GM21447 (cell line): ENCODE data around the gene APOBEC3C.
"Not testable (repeated sequence)": the region's sequence is repeated elsewhere in the genome, so short reads cannot be mapped to it uniquely, and the experiment has no call there.

Source experiments
- ATAC-seq: cut with Tn5 transposase; IDR thresholded peaks from one replicate; pipeline ENCODE4 v1.9.1; 2021; ENCODE audit not compliant: unreplicated experiment

APOBEC3C gene

DNA sequence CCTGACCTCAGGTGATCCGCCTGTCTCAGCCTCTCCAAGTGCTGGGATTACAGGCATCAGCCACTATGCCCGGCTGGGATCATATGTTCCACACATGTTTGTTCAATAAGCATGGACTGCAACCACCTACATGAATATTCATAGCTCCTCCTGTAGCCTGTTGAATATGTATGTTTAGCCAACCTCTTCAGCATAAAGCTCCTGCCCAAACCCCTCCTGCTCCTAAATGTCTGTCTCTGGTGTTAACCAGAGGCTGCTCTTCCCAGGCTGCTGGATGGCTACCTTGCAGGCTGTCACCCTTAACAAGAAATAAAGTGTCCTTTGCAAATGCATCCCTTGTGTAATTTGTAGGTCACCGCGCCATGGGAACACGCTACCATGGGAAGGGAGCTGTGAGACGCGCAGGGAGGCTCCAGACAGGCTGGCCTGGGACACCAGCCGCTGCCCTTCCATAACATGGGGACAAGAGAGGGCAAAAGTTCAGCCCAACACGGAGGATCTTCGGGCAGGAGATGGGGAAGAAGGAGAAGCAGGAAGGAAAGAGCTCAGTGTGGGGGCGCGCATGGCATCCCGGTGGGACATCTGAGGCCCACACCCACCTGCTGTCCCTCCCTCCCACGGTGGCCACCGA lies 6.1 kb downstream of the APOBEC3C start:
- ATAC-seq, result not testable (repeated sequence)

DNA sequence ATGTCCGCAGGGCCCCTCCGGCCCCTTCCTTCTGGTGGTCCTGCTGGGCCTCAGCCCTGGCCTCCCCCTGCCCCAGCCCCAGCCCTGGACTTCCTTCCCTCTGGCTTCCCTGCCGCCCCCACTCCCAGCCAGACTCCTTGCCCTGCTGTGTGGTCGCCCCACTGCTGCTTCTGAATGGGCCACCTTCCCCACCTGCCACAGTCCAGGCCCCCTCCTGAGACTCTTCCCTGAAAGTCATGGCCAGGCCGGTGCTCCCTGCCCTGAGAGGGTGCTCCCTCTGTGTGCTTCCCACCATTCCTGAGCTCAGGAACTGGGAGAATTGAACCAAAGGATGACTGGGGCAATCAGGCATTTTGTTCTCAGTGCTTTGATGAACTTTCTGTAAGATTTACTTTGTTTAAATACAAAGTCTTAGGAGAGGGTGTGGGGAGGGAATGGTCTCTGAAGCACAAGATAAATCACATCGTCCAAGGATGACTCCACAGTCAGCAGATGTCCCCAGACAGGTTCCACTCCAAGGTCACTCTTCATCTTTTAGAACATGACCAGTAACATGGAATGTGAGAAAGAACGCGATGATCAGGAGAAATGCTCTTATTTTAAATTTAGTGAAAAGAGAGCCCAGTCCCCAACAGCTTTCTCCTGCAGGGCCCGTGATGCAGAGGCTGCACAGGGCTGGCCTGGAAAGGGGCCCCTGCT lies 7.6 kb downstream of the APOBEC3C start:
- no peak for ATAC-seq

DNA sequence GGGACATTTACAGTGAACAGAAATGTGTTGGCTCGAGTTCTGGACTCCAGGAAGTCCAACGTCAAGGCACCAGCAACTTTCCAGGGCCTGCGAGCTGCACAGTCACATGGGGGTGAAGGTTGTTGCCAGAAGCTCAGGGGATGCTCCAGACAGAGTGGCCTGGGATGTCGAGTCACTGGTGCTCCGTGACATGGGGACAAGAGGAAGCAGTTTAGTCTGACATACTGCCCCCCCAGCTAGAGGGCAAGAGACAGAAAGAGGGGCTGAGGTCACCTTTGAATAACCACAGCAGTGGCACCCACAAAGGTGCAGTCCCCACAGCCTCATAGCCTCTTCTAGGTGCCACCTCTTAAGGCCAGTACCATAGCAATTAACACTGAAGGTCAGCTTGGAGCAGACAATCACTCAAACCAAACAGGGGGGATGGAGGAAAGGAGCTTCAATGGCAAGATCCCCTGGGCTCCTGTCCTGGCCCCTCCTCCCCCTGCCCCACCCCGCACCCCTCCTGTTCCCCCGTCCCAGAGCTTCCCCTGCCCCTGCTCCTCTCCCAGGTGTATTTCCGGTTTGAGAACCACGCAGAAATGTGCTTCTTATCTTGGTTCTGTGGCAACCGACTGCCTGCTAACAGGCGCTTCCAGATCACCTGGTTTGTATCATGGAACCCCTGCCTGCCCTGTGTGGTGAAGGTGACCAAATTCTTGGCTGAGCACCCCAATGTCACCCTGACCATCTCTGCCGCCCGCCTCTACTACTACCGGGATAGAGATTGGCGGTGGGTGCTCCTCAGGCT lies 10.7 kb downstream of the APOBEC3C start:
- no peak for ATAC-seq

DNA sequence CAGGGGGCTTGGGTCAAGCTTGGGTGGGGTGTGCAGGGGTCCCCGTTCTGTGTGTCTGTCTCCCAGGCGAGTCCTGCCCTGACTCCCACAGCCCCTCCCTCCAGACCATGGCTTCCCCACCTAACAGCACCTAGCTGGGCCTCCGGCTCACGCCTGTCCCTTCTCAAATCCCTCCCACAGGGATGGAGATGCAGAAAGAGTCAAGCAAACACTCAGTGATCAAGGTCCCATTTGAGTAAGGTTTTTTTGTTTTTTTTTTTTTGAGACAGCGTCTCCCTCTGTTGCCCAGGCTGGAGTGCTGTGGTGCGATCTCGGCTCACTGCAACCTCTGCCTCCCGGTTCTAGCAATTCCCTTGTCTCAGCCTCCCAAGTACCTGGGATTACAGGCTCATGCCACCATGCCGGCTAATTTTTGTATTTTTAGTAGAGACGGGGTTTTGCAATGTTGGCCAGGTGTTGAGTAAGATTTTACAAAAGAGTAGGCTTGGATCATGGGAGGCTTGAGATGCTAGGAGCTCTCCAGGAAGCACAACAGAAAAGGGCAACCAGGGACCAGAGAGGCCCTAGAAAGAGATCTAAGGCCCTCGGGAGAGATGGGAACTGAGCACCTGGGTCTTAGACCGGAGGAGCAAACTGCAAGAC lies 12.6 kb downstream of the APOBEC3C start:
- ATAC-seq, result no peak

DNA sequence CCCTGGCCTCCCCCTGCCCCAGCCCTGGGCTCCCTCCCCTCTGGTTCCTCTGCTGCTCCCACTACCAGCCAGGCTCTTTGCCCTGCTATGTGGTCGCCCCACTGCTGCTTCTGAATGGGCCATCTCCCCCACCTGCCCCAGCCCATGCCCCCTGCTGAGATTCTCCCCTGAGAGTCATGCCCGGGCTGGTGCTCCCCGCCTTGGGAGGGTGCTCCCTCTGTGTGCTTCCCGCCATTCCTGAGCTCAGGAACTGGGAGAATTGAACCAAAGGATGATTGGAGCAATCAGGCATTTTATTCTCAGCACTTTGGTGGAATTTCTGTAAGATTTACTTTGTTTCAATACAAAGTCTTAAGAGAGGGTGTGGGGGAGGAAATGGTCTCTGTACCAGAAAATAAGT lies 13.7 kb downstream of the APOBEC3C start:
- no peak for ATAC-seq

DNA sequence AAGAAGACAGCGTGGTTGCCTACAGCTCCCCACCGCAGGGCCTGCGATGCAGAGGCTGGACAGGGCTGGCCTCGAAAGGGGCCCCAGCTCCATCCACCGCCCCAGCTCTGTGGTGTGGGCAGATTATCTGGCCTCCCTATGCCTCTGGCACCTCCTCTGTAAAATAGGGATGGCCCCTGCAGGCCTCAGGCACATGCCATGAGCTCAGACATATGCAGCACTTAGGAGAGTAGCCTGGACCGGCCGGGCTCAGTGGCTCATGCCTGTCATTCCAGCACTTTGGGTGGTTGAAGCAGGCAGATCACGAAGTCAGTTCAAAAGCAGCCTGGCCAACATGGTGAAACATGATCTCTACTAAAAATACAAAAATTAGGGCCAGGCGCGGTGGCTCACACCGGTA lies 14.2 kb downstream of the APOBEC3C start:
- no peak for ATAC-seq

DNA sequence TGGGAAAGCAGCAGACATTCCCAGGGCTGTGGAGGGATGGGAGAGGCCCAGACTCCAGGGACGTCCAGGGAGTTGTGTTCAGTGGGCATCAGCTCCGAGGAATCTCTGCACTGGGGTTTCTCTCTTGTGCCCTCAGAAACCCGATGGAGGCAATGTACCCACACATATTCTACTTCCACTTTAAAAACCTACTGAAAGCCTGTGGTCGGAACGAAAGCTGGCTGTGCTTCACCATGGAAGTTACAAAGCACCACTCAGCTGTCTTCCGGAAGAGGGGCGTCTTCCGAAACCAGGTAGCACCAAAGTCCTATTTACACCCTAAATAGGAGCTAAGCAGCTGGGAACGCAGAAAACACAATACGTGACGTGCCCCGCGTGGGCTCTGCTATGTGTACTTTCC lies 15.2 kb downstream of the APOBEC3C start:
- no peak for ATAC-seq

DNA sequence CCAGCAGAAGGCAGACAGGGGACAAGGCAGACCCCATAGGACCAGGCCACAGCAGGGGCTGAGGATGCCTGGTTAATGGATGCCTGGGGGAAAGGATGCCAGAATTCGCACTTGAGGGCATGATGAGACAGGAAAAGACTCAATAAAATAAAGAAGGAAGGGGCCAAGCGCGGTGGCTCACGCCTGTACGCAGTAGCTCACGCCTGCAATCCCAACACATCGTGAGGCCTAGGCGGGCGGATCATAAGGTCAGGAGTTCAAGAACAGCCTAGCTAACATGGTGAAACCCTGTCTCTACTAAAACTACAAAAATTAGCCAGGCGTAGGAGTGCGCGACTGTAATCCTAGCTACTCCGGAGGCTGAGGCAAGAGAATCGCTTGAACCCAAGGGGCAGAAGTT lies 16.6 kb downstream of the APOBEC3C start:
- ATAC-seq, result no peak

DNA sequence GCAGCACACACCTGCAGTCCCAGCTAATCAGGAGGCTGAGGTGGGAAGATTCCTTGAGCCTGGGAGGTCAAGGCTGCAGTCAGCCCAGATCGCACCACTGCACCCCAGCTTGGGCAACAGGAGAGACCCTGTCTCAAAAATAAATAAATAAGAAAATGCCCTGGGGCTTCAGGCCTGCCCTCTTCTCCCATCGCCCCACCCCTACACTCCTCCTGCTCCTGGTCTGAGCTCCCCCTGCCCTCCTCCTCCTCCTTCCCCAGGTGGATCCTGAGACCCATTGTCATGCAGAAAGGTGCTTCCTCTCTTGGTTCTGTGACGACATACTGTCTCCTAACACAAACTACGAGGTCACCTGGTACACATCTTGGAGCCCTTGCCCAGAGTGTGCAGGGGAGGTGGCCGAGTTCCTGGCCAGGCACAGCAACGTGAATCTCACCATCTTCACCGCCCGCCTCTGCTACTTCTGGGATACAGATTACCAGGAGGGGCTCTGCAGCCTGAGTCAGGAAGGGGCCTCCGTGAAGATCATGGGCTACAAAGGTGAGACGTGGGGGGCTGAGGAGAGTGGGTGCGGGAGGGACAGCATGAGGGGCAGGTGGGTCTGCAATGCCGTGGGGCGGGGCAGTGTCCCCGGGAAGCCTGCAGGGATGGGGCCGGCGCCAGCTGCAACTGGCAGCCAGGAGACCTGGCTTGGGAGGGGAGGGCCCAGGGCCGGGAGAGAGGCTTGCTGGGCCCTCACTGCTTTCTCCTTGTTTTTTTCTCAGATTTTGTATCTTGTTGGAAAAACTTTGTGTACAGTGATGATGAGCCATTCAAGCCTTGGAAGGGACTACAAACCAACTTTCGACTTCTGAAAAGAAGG lies 17.6 kb downstream of the APOBEC3C start:
- not testable (repeated sequence) for ATAC-seq

DNA sequence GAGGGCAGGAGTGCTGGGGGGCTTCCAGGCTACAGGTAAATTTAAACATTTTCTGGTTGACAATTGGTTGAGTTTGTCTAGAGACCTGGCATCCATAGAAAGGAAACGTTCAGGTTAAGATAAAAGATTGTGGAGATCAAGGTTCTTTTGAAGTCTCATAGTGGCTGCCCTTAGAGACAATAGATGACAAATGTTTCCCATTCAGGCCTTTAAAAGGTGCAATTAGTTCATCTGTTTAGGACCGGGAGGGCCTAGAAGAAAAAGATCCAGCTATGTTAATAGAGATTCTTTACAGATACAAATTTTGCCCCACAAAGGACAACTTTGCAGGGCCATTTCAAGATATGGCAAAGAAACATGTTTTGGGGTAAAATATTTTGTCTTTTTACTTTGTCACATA lies 23.0 kb downstream of the APOBEC3C start:
- not testable (repeated sequence) for ATAC-seq

DNA sequence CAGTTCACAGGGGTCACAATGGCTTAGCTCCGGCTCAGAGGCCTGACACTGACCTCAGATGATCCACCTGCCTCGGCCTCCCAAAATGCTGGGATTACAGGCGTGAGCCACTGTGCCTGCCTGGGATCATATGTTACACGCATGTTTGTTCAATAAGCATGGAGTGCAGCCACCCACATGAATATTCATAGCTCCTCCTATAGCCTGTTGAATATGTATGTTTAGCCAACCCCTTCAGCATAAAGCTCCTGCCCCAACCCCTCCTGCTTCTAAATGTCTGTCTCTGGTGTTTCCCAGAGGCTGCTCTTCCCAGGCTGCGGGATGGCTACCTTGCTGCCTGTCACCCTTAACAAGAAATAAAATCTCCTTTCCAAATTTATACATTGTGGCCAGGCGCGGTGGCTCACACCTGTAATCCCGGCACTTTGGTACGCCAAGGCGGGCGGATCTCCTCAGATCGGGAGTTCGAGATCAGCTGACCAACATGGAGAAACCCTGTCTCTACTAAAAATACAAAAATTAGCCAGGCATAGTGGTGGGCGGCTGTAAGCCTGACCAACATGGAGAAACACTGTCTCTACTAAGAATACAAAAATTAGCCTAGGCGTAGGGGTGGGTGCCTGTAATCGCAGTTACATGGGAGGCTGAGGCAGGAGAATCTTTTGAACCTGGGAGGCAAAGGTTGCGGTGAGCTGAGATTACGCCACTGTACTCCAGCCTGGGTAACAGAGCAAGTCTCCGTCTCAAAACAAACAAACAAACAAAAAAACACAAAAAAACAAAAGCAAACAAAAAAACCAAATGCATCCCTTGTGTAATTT lies 25.5 kb downstream of the APOBEC3C start:
- no peak for ATAC-seq

DNA sequence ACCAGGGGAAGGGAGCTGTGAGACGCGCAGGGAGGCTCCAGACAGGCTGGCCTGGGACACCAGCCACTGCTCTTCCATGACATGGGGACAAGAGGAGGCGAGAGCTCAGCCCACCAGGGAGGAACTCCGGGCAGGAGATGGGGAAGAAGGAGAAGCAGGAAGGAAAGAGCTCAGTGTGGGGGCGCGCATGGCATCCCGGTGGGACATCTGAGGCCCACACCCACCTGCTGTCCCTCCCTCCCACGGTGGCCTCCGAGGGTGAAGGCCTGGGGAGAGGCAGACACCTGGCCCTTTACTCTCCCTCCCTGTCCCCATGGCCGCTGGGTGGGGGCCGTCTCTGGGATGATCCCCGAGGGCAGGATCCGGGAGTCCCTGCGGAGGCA lies 26.1 kb downstream of the APOBEC3C start:
- peak; percentile 15 for ATAC-seq

DNA sequence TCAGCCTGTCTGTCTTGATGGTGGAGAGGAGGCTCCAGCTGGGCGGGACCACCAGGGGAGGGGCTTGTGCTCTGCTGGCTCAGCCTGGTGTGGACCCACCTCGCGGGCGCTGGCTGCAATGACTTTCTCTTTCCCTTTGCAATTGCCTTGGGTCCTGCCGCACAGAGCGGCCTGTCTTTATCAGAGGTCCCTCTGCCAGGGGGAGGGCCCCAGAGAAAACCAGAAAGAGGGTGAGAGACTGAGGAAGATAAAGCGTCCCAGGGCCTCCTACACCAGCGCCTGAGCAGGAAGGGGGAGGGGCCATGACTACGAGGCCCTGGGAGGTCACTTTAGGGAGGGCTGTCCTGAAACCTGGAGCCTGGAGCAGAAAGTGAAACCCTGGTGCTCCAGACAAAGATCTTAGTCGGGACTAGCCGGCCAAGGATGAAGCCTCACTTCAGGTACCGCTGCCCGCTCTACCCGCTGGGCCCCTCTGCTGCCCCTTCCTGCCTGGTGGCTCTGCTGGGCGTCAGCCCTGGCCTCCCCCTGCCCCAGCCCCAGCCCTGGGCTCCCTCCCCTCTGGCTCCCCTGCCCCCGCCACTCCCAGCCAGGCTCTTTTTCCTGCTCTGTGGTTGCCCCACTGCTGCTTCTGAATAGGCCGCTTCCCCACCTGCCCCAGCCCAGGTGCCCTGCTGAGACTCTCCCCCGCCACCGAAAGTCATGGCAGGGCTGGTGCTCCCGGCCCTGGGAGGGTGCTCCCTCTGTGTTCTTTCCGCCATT lies 26.7 kb downstream of the APOBEC3C start, which contains the start of gene APOBEC3F:
Gene APOBEC3F (plus strand): TSS at position 327 of the 759 bp plus-strand sequence. CDS start 97 bp downstream, at position 424.
- ATAC-seq, result peak; percentile 81

DNA sequence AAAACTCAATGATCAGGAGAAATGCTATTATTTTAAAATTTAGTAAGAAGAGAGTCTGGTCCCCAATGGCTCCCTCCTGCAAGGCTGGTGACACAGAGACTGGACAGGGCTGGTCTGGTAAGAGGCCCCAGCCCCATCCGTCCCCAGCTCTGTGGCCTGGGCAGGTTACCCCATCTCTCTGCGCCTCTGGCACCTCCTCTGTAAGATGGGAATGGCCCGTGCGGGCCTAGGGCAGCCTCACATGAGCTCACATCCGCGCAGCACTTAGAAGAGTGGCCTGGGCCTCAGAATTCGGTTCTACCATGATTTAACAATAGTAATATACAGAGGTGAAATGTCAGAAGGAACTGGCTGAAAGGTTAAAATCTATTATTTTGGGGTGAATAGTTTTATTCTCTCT lies 27.9 kb downstream of the APOBEC3C start:
- ATAC-seq, result no peak

DNA sequence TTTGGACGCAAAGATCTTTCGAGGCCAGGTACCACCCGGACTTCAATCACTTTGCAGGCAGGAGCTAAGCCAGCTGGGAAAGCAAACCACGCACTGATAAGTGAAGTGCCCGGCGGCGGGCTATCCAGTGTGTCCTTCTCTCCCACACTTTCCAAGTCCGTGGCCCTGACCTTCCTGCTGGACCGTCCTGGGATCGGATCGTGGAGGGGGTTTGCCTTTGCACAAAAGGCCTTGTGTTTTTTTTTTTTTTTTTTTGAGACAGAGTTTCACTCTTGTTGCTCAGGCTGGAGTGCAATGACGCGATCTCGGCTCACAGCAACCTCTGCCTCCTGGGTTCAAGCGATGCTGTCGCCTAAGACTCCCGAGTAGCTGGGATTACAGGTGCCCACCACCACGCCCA lies 29.0 kb downstream of the APOBEC3C start:
- ATAC-seq, result not testable (repeated sequence)

DNA sequence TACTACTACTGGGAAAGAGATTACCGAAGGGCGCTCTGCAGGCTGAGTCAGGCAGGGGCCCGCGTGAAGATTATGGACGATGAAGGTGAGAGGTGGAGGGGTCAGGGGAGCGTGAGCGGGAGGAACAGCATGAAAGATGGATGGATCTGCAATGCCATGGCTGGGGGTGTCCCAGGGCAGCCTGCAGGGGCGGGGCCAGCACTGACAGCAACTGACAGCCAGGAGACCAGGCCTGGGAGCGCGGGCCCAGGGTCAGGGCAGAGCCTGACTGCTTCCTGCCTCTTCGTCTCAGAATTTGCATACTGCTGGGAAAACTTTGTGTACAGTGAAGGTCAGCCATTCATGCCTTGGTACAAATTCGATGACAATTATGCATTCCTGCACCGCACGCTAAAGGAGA lies 31.1 kb downstream of the APOBEC3C start:
- ATAC-seq, result not testable (repeated sequence)

DNA sequence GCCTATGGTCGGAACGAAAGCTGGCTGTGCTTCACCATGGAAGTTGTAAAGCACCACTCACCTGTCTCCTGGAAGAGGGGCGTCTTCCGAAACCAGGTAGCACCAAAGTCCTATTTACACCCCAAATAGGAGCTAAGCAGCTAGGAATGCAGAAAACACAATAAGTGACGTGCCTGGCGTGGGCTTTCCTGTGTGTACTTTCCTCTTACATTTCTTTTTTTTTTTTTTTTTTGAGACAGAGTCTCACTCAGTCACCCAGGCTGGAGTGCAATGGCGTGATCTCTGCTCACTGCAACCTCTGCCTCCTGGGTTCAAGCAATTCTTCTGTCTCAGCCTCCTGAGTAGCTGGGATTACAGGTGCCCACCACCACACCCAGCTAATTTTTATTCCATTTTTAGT lies 35.4 kb downstream of the APOBEC3C start:
- not testable (repeated sequence) for ATAC-seq

DNA sequence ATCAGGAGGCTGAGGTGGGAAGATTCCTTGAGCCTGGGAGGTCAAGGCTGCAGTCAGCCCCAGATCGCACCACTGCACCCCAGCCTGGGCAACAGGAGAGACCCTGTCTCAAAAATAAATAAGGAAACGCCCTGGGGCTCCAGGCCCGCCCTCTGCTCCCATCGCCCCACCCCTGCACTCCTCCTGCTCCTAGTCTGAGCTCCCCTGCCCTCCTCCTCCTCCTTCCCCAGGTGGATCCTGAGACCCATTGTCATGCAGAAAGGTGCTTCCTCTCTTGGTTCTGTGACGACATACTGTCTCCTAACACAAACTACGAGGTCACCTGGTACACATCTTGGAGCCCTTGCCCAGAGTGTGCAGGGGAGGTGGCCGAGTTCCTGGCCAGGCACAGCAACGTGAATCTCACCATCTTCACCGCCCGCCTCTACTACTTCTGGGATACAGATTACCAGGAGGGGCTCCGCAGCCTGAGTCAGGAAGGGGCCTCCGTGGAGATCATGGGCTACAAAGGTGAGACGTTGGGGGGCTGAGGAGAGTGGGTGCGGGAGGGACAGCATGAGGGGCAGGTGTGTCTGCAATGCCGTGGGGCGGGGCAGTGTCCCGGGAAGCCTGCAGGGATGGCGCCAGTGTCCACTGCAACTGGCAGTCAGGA lies 37.9 kb downstream of the APOBEC3C start:
- ATAC-seq, result not testable (repeated sequence)
